B cell (primary cell): ENCODE data around the gene RHOG. TPM values are rescaled to one million over a fixed set of nuclear protein-coding genes. Genes with fewer than 3 reads are reported as not detected.
A peak's percentile ranks its signal among the peaks of the same experiment; 100 is the strongest.
"Not testable (repeated sequence)": the region's sequence is repeated elsewhere in the genome, so short reads cannot be mapped to it uniquely, and the experiment has no call there.

Experiments
- ATAC-seq: fragments of 200-7000 bp; cut with Tn5 transposase; one replicate; pipeline ENCODE4 v1.10.0; 2021; ENCODE audit warnings: low read depth, mild to moderate bottlenecking, moderate number of reproducible peaks, moderate library complexity
- CTCF ChIA-PET: fragments of 350-600 bp; sonication (Branson Sonifier 250); formaldehyde crosslinking; loops from one replicate; lab custom pipeline; 2021; ENCODE audit warnings: antibody characterized with exemption, inconsistent platforms; lab: Charles Lee
- POLR2A ChIA-PET: fragments of 350-600 bp; sonication (Branson Sonifier 250); formaldehyde crosslinking; loops from one replicate; lab custom pipeline; 2021; ENCODE audit warnings: antibody characterized with exemption; lab: Charles Lee
- DNase-seq: peaks from one replicate; pipeline ENCODE4 v3.0.0; 2013
- H2AFZ ChIP-seq: 2 replicates; pipeline ENCODE4 v1.6.1; 2012; ENCODE audit warnings: mild to moderate bottlenecking, low read depth, low read length; ENCODE audit not compliant: insufficient read depth, poor library complexity, severe bottlenecking
- H3K27ac ChIP-seq, 2 donors: 1 replicate in 1 of 2; 2 replicates in 1 of 2; pipeline ENCODE4 v1.5.1; 2012 to 2013; ENCODE audit warnings: low read length in 2 of 2, mild to moderate bottlenecking in 2 of 2, moderate library complexity in 1 of 2
- H3K27me3 ChIP-seq, 4 experiments: fragments of 200-600 bp in 1 of 4; sonication (generic) in 1 of 4; replicated peaks in 1 of 4; 1 replicate in 2 of 4; 2 replicates in 2 of 4; pipeline versions ENCODE4 v1.6.1 to v1.7.0; 2013 to 2016; ENCODE audit warnings: low read length in 3 of 4, mild to moderate bottlenecking in 2 of 4, mixed read lengths in 1 of 4, moderate library complexity in 1 of 4; ENCODE audit not compliant: insufficient read depth in 4 of 4, control insufficient read depth in 3 of 4; ENCODE audit errors: control extremely low read depth in 1 of 4
- H3K36me3 ChIP-seq, 2 experiments: replicated peaks in 1 of 2; 1 replicate in 1 of 2; 2 replicates in 1 of 2; pipeline versions ENCODE4 v1.6.1 to v1.7.1; 2013; ENCODE audit warnings: low read length in 1 of 2; ENCODE audit not compliant: insufficient read depth in 2 of 2, control insufficient read depth in 1 of 2; ENCODE audit errors: control extremely low read depth in 1 of 2, extremely low read depth in 1 of 2
- H3K4me1 ChIP-seq, 2 donors: fragments of 200-600 bp in 1 of 2; sonication (generic) in 1 of 2; 1 replicate in 1 of 2; 2 replicates in 1 of 2; pipeline versions ENCODE4 v1.5.1 to v1.6.1; 2013 to 2017; ENCODE audit warnings: low read length in 2 of 2; ENCODE audit not compliant: control insufficient read depth in 2 of 2, insufficient read depth in 2 of 2
- H3K4me2 ChIP-seq: replicated peaks from 2 replicates; pipeline ENCODE3; 2012; ENCODE audit warnings: mild to moderate bottlenecking, low read depth, low read length; ENCODE audit not compliant: poor library complexity, severe bottlenecking
- H3K4me3 ChIP-seq, 5 experiments: fragments of 200-600 bp in 1 of 5; sonication (generic) in 1 of 5; 1 replicate in 3 of 5; 2 replicates in 2 of 5; pipeline versions ENCODE4 v1.5.1 to v1.7.0; 2011 to 2016; ENCODE audit warnings: low read length in 4 of 5, mild to moderate bottlenecking in 4 of 5, low read depth in 2 of 5, control low read depth in 1 of 5, moderate library complexity in 1 of 5; ENCODE audit not compliant: insufficient read depth in 1 of 5; ENCODE audit errors: control extremely low read depth in 1 of 5, extremely low read depth in 1 of 5
- H3K79me2 ChIP-seq: fragments of 200-600 bp; sonication (generic); one replicate; pipeline ENCODE4 v1.6.0; 2016; ENCODE audit warnings: low read length; ENCODE audit not compliant: control insufficient read depth, insufficient read depth
- H3K9ac ChIP-seq: fragments of 200-600 bp; sonication (generic); 2 replicates; pipeline ENCODE4 v1.6.1; 2017; ENCODE audit warnings: mild to moderate bottlenecking, low read length, moderate library complexity
- H3K9me3 ChIP-seq, 3 donors: one replicate each; pipeline versions ENCODE4 v1.6.1 to v1.7.1; 2013; ENCODE audit warnings: low read length in 2 of 3; ENCODE audit not compliant: control insufficient read depth in 2 of 3, insufficient read depth in 1 of 3; ENCODE audit errors: control extremely low read depth in 1 of 3
- H4K20me1 ChIP-seq: 2 replicates; pipeline ENCODE4 v1.6.0; 2012; ENCODE audit warnings: mild to moderate bottlenecking, low read length; ENCODE audit not compliant: insufficient read depth, control insufficient read depth, poor library complexity, severe bottlenecking
- H3K27ac Mint-ChIP-seq: one replicate; pipeline ENCODE4 v1.8.0; 2021; ENCODE audit warnings: mixed read lengths
- H3K27me3 Mint-ChIP-seq: one replicate; pipeline ENCODE4 v1.8.0; 2021; ENCODE audit warnings: mixed read lengths
- H3K4me1 Mint-ChIP-seq: one replicate; pipeline ENCODE4 v1.8.0; 2021; ENCODE audit warnings: mixed read lengths
- H3K4me3 Mint-ChIP-seq: one replicate; pipeline ENCODE4 v1.8.0; 2021; ENCODE audit warnings: mixed read lengths
- H3K9me3 Mint-ChIP-seq: one replicate; pipeline ENCODE4 v1.8.0; 2022; ENCODE audit warnings: mixed read lengths; ENCODE audit not compliant: insufficient read depth
- CTCF ChIP-seq: fragments of 200-600 bp; IDR thresholded peaks from one replicate; pipeline ENCODE4 v1.8.0; 2022; ENCODE audit warnings: antibody characterized with exemption, mild to moderate bottlenecking
- EZH2 ChIP-seq: IDR thresholded peaks from 2 replicates; pipeline ENCODE4 v1.6.1; 2012; ENCODE audit warnings: borderline replicate concordance, low read depth, mild to moderate bottlenecking, moderate library complexity, low read length; ENCODE audit not compliant: insufficient read depth, poor library complexity, severe bottlenecking
- WGBS: methylation state at CpG from one replicate; pipeline ENCODE4 v1.1.5; 2013; ENCODE audit warnings: missing lambda C conversion rate; ENCODE audit not compliant: insufficient coverage; 5-methylcytosine and 5-hydroxymethylcytosine counted together
- intact Hi-C: fragments of 100-400 bp; cut with micrococcal nuclease; formaldehyde crosslinking; loops from one replicate; pipeline ENCODE4 v1.10.0; 2022
- polyA plus RNA-seq: library from polyadenylated mRNA; depleted of rRNA; stranded (reverse); fragments of >200 nt; gene quantifications from 2 replicates; pipeline ENCODE4 v1.2.3, GENCODE V29; 2012
- total RNA-seq, 2 donors: library from RNA; stranded (reverse); fragments of 120-200 nt in 1 of 2; gene quantifications; 1 replicate in 1 of 2; 2 replicates in 1 of 2; pipeline versions ENCODE4 v1.2.3 to v1.2.4, GENCODE V29; 2013 to 2022

RHOG gene
- total and polyA plus RNA-seq, 2 donors (not counting 1 experiment from before 2014, with no cell fraction given): 102 to 141 TPM

- DNase-seq: no peak
- peak overlapping the region in 2 of 5 experiments; percentile 96 to 98 for H3K4me3 ChIP-seq
- TF ChIP-seq CTCF (no peak), EZH2 (no peak)
- H3K9ac ChIP-seq: peak overlapping the region; percentile 97
- Mint-ChIP-seq H3K9me3 (no peaks in the 10 kb centered on the region), H3K4me1 (peaks cover 38% of the 10 kb centered on the region), H3K27me3 (no peaks in the 10 kb centered on the region), H3K27ac (peak overlapping the region; percentile 97), H3K4me3 (peak overlapping the region; percentile 97)
- H4K20me1 ChIP-seq: peaks cover 34% of the 10 kb centered on the region
- H3K27me3 ChIP-seq: no peaks in the 10 kb centered on the region
- CTCF ChIA-PET: interaction anchor here (0.6 to 3.5 kb wide), 5 partner anchors 11 to 277 kb away, joined by 3 to 27 read pairs (median 5); partner anchors contain the start of gene PGAP2
- H2AFZ ChIP-seq: no peak overlapping the region
- H3K9me3 ChIP-seq: no peaks in the 10 kb centered on the region
- POLR2A ChIA-PET: interaction anchor here (0.6 kb wide), 1 partner anchor 313 kb away, joined by 4 read pairs; no protein-coding TSS in a partner anchor
- H3K4me1 ChIP-seq: peaks cover 21 to 31% of the 10 kb centered on the region in 2 donors
- peak overlapping the region; percentile 92 for H3K4me2 ChIP-seq
- intact Hi-C loops: loop anchor here (5.0 kb wide), 1 partner anchor 597 kb away; the partner anchor contains the start of gene TRIM21
- H3K79me2 ChIP-seq: peaks cover 92% of the 10 kb centered on the region
- peaks cover 3 to 18% of the 10 kb centered on the region in 2 experiments for H3K36me3 ChIP-seq
- no CpG with 5 or more reads among the region's 8 CpGs for WGBS
- ATAC-seq: no peak
- H3K27ac ChIP-seq: peak overlapping the region; percentile 93 to 97
Observed at GRCh38 chr11:3795131-3796001, 45.4 kb downstream of the RHOG start.

GRCh38 chr11:3794387-3794786 lies 46.4 kb downstream of the RHOG start:
- not testable (repeated sequence) for H3K4me3 Mint-ChIP-seq

More at GRCh38 chr11:3794387-3794786, 46.4 kb downstream of the RHOG start:
- H3K4me3 ChIP-seq, POLR2A ChIA-PET, H3K27ac Mint-ChIP-seq, ATAC-seq, H3K27me3 ChIP-seq, H3K9me3 Mint-ChIP-seq, H3K9ac ChIP-seq, DNase-seq, H3K27me3 Mint-ChIP-seq, H3K4me2 ChIP-seq, H3K9me3 ChIP-seq, intact Hi-C loops, H2AFZ ChIP-seq: not testable (repeated sequence)
- H3K4me1 ChIP-seq: peaks cover 21 to 31% of the 10 kb centered on the region in 2 donors
- H4K20me1 ChIP-seq: peaks cover 37% of the 10 kb centered on the region
- peaks cover 3 to 22% of the 10 kb centered on the region in 2 experiments for H3K36me3 ChIP-seq
- CTCF ChIA-PET: interaction anchor here (0.6 kb wide), 1 partner anchor 20 kb away, joined by 3 read pairs; no protein-coding TSS in a partner anchor
- H3K79me2 ChIP-seq: peaks cover 96% of the 10 kb centered on the region
- WGBS: 100% methylated on average over 7 of the region's 10 CpGs
- peak overlapping the region in 1 of 2 donors; percentile 43 for H3K27ac ChIP-seq
- H3K4me1 Mint-ChIP-seq: peaks cover 38% of the 10 kb centered on the region
